HepG2 (cell line): ENCODE results near the gene FCMR.

Experiments
- POLR2A ChIP-seq, 2 experiments: IDR thresholded peaks; 2 replicates each; pipeline ENCODE4 v1.6.1; 2011; ENCODE audit warnings: low read depth in 2 of 2, low read length in 2 of 2, mild to moderate bottlenecking in 1 of 2, moderate library complexity in 1 of 2; ENCODE audit not compliant: insufficient read depth in 1 of 2
- SP2 ChIP-seq: sonication (generic); formaldehyde crosslinking; IDR thresholded peaks from 2 replicates; pipeline ENCODE4 v1.5.1; 2020; ENCODE audit warnings: mild to moderate bottlenecking, missing genetic modification reagents
- ZNF552 ChIP-seq: sonication (generic); formaldehyde crosslinking; IDR thresholded peaks from 2 replicates; pipeline ENCODE4 v1.9.0; 2022; ENCODE audit warnings: missing genetic modification reagents, mild to moderate bottlenecking, borderline replicate concordance

GRCh38 chr1:206940588-206940936 lies 18.8 kb upstream of the FCMR start:
- no peak for TF ChIP-seq SP2
- TF ChIP-seq POLR2A (IDR thresholded peaks at IDR 0.05; ENCODE audit: insufficient read depth in 1 of 2, low read depth in 2 of 2, low read length in 2 of 2) = no peak
- no peak for TF ChIP-seq ZNF552
